ENCODE measurements around the gene SLC8A2.
"Not testable (repeated sequence)": the region's sequence is repeated elsewhere in the genome, so short reads cannot be mapped to it uniquely, and the experiment has no call there.

Gene SLC8A2

GRCh38 chr19:47417107-47417745 is 54.5 kb downstream of the SLC8A2 start:
- Histone ChIP-seq H3K9ac (ENCODE audit: low read depth, low read length) (peak overlapping the region; percentile 89; the same call in 1 of the 2 replicates), H3K36me3 (ENCODE audit: insufficient read depth, low read length) (peaks cover 4% of the 10 kb centered on the region; the same call in 1 of the 2 replicates), H3K4me1 (ENCODE audit: insufficient read depth, low read length) (peaks cover 11% of the 10 kb centered on the region; the same call in 1 of the 2 replicates), H3K9me3 (ENCODE audit: control insufficient read depth, insufficient read depth, low read length) (no peaks in the 10 kb centered on the region)

GRCh38 chr19:47416643-47416985 is 55.1 kb downstream of the SLC8A2 start:
- H3K9me3 ChIP-seq (ENCODE audit: control insufficient read depth, insufficient read depth, low read length) = no peaks in the 10 kb centered on the region
- H3K9ac ChIP-seq (ENCODE audit: low read depth, low read length) = no peak overlapping the region
- H3K36me3 ChIP-seq (ENCODE audit: insufficient read depth, low read length) = peaks cover 4% of the 10 kb centered on the region; the same call in 1 of the 2 replicates
- peaks cover 8% of the 10 kb centered on the region; the same call in 1 of the 2 replicates for H3K4me1 ChIP-seq (ENCODE audit: insufficient read depth, low read length)

- no peak overlapping the region for H3K9ac ChIP-seq (ENCODE audit: low read depth, low read length)
- peaks cover 4% of the 10 kb centered on the region; the same call in 1 of the 2 replicates for H3K36me3 ChIP-seq (ENCODE audit: insufficient read depth, low read length)
- H3K4me1 ChIP-seq (ENCODE audit: insufficient read depth, low read length) = peaks cover 4% of the 10 kb centered on the region; the same call in 1 of the 2 replicates
- H3K9me3 ChIP-seq (ENCODE audit: control insufficient read depth, insufficient read depth, low read length) = no peaks in the 10 kb centered on the region
These were observed 55.6 kb downstream of the SLC8A2 start for GRCh38 chr19:47415953-47416642.

GRCh38 chr19:47414469-47414868 is 57.2 kb downstream of the SLC8A2 start:
- Histone ChIP-seq H3K4me1 (ENCODE audit: insufficient read depth, low read length) (peaks cover under 1% of the 10 kb centered on the region; the same call in 1 of the 2 replicates), H3K9me3 (ENCODE audit: control insufficient read depth, insufficient read depth, low read length) (no peaks in the 10 kb centered on the region), H3K36me3 (ENCODE audit: insufficient read depth, low read length) (peaks cover 4% of the 10 kb centered on the region; the same call in 1 of the 2 replicates), H3K9ac (ENCODE audit: low read depth, low read length) (no peak overlapping the region)

GRCh38 chr19:47413941-47414340 is 57.8 kb downstream of the SLC8A2 start:
- Histone ChIP-seq H3K9ac (ENCODE audit: low read depth, low read length) (no peak overlapping the region), H3K9me3 (ENCODE audit: control insufficient read depth, insufficient read depth, low read length) (no peaks in the 10 kb centered on the region), H3K36me3 (ENCODE audit: insufficient read depth, low read length) (peaks cover 4% of the 10 kb centered on the region; the same call in 1 of the 2 replicates), H3K4me1 (ENCODE audit: insufficient read depth, low read length) (no peaks in the 10 kb centered on the region; the same call in 1 of the 2 replicates)

GRCh38 chr19:47411696-47412095 is 60.0 kb downstream of the SLC8A2 start:
- not testable (repeated sequence) for H3K9ac ChIP-seq (ENCODE audit: low read depth, low read length); H3K4me1 ChIP-seq (ENCODE audit: insufficient read depth, low read length); H3K9me3 ChIP-seq (ENCODE audit: control insufficient read depth, insufficient read depth, low read length); H3K36me3 ChIP-seq (ENCODE audit: insufficient read depth, low read length)

- peaks cover 4% of the 10 kb centered on the region for H3K36me3 ChIP-seq (ENCODE audit: insufficient read depth, low read length)
- H3K9me3 ChIP-seq (ENCODE audit: control insufficient read depth, insufficient read depth, low read length) = no peaks in the 10 kb centered on the region
- no peaks in the 10 kb centered on the region for H3K4me1 ChIP-seq (ENCODE audit: insufficient read depth, low read length)
- H3K9ac ChIP-seq (ENCODE audit: low read depth, low read length) = no peak overlapping the region
These were observed 60.6 kb downstream of the SLC8A2 start for GRCh38 chr19:47411101-47411500.

GRCh38 chr19:47408156-47408938 is 63.3 kb downstream of the SLC8A2 start:
- no peak overlapping the region for H3K9ac ChIP-seq (ENCODE audit: low read depth, low read length)
- peaks cover 8% of the 10 kb centered on the region for H3K36me3 ChIP-seq (ENCODE audit: insufficient read depth, low read length)
- no peaks in the 10 kb centered on the region for H3K4me1 ChIP-seq (ENCODE audit: insufficient read depth, low read length)

GRCh38 chr19:47407417-47407774 is 64.3 kb downstream of the SLC8A2 start:
- Histone ChIP-seq H3K36me3 (ENCODE audit: insufficient read depth, low read length) (peaks cover 6% of the 10 kb centered on the region), H3K9ac (ENCODE audit: low read depth, low read length) (peak overlapping the region; percentile 25; the same call in 1 of the 2 replicates), H3K4me1 (ENCODE audit: insufficient read depth, low read length) (no peaks in the 10 kb centered on the region; the same call in 1 of the 2 replicates)

More at GRCh38 chr19:47408156-47408938, 63.3 kb downstream of the SLC8A2 start:
- no peaks in the 10 kb centered on the region for H3K9me3 ChIP-seq (ENCODE audit: control insufficient read depth, insufficient read depth, low read length)

GRCh38 chr19:47406711-47407416 is 64.8 kb downstream of the SLC8A2 start:
- Histone ChIP-seq H3K36me3 (ENCODE audit: insufficient read depth, low read length) (peaks cover 6% of the 10 kb centered on the region), H3K4me1 (ENCODE audit: insufficient read depth, low read length) (no peaks in the 10 kb centered on the region; the same call in 1 of the 2 replicates), H3K9ac (ENCODE audit: low read depth, low read length) (peak overlapping the region; percentile 25; the same call in 1 of the 2 replicates), H3K9me3 (ENCODE audit: control insufficient read depth, insufficient read depth, low read length) (no peaks in the 10 kb centered on the region)

More at GRCh38 chr19:47407417-47407774, 64.3 kb downstream of the SLC8A2 start:
- H3K9me3 ChIP-seq (ENCODE audit: control insufficient read depth, insufficient read depth, low read length) = no peaks in the 10 kb centered on the region

- Histone ChIP-seq H3K36me3 (ENCODE audit: insufficient read depth, low read length) (peaks cover 6% of the 10 kb centered on the region), H3K4me1 (ENCODE audit: insufficient read depth, low read length) (no peaks in the 10 kb centered on the region; the same call in 1 of the 2 replicates), H3K9me3 (ENCODE audit: control insufficient read depth, insufficient read depth, low read length) (no peaks in the 10 kb centered on the region), H3K9ac (ENCODE audit: low read depth, low read length) (no peak overlapping the region)
These were observed 65.8 kb downstream of the SLC8A2 start for GRCh38 chr19:47405854-47406417.

GRCh38 chr19:47405197-47405550 is 66.5 kb downstream of the SLC8A2 start:
- no peaks in the 10 kb centered on the region; the same call in 1 of the 2 replicates for H3K4me1 ChIP-seq (ENCODE audit: insufficient read depth, low read length)
- H3K9me3 ChIP-seq (ENCODE audit: control insufficient read depth, insufficient read depth, low read length) = no peaks in the 10 kb centered on the region
- H3K9ac ChIP-seq (ENCODE audit: low read depth, low read length) = no peak overlapping the region
- H3K36me3 ChIP-seq (ENCODE audit: insufficient read depth, low read length) = peaks cover 6% of the 10 kb centered on the region

GRCh38 chr19:47404334-47405196 is 67.1 kb downstream of the SLC8A2 start:
- Histone ChIP-seq H3K4me1 (ENCODE audit: insufficient read depth, low read length) (no peaks in the 10 kb centered on the region; the same call in 1 of the 2 replicates), H3K9me3 (ENCODE audit: control insufficient read depth, insufficient read depth, low read length) (no peaks in the 10 kb centered on the region), H3K36me3 (ENCODE audit: insufficient read depth, low read length) (peaks cover 6% of the 10 kb centered on the region), H3K9ac (ENCODE audit: low read depth, low read length) (no peak overlapping the region)

Measured in ES-I3 (cell line).